ENCODE measurements around the gene SPTSSB.

SPTSSB gene

GRCh38 chr3:161333696-161334095, 37.6 kb downstream of the SPTSSB start:
- H3K27me3 ChIP-seq (ENCODE audit: control insufficient read depth, insufficient read depth, low read length): no peaks in the 10 kb centered on the region
- no peaks in the 10 kb centered on the region for H3K4me1 ChIP-seq (ENCODE audit: control insufficient read depth, low read depth, low read length)
- no peaks in the 10 kb centered on the region for H3K9me3 ChIP-seq (ENCODE audit: control insufficient read depth, low read depth, low read length)
- H3K36me3 ChIP-seq (ENCODE audit: control insufficient read depth, low read depth, low read length): no peaks in the 10 kb centered on the region
- no peak overlapping the region for H3K9ac ChIP-seq (ENCODE audit: low read length)
- H3K4me3 ChIP-seq (ENCODE audit: low read length): no peak overlapping the region
- H3K27ac ChIP-seq (ENCODE audit: low read length): no peak overlapping the region

- no peak overlapping the region for H3K27ac ChIP-seq (ENCODE audit: low read length)
- H3K4me3 ChIP-seq (ENCODE audit: low read length): no peak overlapping the region
- H3K9ac ChIP-seq (ENCODE audit: low read length): no peak overlapping the region
- no peaks in the 10 kb centered on the region for H3K27me3 ChIP-seq (ENCODE audit: control insufficient read depth, insufficient read depth, low read length)
- H3K36me3 ChIP-seq (ENCODE audit: control insufficient read depth, low read depth, low read length): no peaks in the 10 kb centered on the region
- no peaks in the 10 kb centered on the region for H3K9me3 ChIP-seq (ENCODE audit: control insufficient read depth, low read depth, low read length)
- H3K4me1 ChIP-seq (ENCODE audit: control insufficient read depth, low read depth, low read length): no peaks in the 10 kb centered on the region
Measured at GRCh38 chr3:161332792-161333191, 38.5 kb downstream of the SPTSSB start.

DNA sequence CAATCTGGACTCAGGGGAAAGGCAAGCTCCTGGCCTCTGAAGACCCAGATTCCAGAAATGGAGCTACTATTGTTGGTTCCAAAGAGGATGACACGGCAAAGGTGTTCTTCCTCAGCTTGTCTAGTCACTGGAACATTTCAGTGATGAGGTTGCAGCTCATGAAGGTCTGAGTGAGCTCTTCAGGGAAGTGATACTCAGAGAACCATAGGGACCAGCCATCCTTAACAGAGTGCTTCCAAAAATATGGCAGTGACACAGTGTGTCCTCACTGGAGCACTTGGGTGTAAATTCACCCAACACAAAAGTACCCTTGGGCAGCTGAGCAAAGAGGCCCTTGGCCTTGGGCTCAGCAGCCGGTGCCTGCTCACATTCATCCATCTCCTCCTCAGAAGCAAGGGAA, 46.3 kb downstream of the SPTSSB start:
- Histone ChIP-seq H3K36me3 (ENCODE audit: control insufficient read depth, low read depth, low read length) (no peaks in the 10 kb centered on the region), H3K9me3 (ENCODE audit: control insufficient read depth, low read depth, low read length) (no peaks in the 10 kb centered on the region), H3K9ac (ENCODE audit: low read length) (no peak overlapping the region), H3K4me3 (ENCODE audit: low read length) (no peak overlapping the region), H3K27ac (ENCODE audit: low read length) (no peak overlapping the region), H3K4me1 (ENCODE audit: control insufficient read depth, low read depth, low read length) (no peaks in the 10 kb centered on the region), H3K27me3 (ENCODE audit: control insufficient read depth, insufficient read depth, low read length) (no peaks in the 10 kb centered on the region)

- H3K4me3 ChIP-seq (ENCODE audit: low read length): no peak overlapping the region
- no peaks in the 10 kb centered on the region for H3K4me1 ChIP-seq (ENCODE audit: control insufficient read depth, low read depth, low read length)
- no peaks in the 10 kb centered on the region for H3K9me3 ChIP-seq (ENCODE audit: control insufficient read depth, low read depth, low read length)
- no peaks in the 10 kb centered on the region for H3K36me3 ChIP-seq (ENCODE audit: control insufficient read depth, low read depth, low read length)
- H3K27me3 ChIP-seq (ENCODE audit: control insufficient read depth, insufficient read depth, low read length): no peaks in the 10 kb centered on the region
- H3K27ac ChIP-seq (ENCODE audit: low read length): no peak overlapping the region
- H3K9ac ChIP-seq (ENCODE audit: low read length): no peak overlapping the region
Measured at GRCh38 chr3:161323926-161324621, 47.2 kb downstream of the SPTSSB start.

DNA sequence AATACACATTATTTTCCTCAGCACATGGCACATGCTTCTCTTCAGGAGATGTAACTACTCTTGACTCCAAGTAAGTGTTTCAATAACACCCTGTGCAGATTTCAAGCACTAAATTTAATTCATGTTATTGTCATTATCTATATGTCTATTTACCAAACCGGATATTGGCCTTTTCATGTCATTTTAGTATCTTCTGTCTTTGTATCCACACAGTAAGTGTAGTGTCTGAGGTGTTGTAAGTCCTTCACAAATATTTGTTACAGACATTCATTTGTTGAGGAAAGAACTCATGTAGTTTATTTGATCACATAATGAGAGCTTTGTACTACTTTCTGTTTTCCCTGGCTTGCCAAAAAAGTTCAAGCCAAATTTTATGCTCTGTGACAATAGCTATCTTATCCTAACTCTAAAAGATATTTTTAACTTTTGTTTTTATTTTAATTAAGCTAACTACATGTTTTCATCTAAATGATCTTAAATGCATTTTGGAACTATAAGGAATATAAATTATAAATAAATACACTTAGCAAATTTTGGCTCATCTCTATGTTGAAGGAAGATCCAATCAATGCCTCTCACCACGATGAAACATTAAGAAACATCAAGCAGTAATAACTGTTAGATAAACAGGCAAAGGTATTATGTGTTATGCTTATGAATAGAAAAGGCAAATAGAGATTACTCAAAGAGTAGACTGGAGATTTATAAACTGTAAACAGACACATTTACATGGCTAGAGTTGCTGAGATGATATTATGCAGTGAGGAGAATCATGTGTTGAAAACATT, 48.3 kb downstream of the SPTSSB start:
- Histone ChIP-seq H3K4me1 (ENCODE audit: control insufficient read depth, low read depth, low read length) (no peaks in the 10 kb centered on the region), H3K36me3 (ENCODE audit: control insufficient read depth, low read depth, low read length) (no peaks in the 10 kb centered on the region), H3K4me3 (ENCODE audit: low read length) (no peak overlapping the region)

DNA sequence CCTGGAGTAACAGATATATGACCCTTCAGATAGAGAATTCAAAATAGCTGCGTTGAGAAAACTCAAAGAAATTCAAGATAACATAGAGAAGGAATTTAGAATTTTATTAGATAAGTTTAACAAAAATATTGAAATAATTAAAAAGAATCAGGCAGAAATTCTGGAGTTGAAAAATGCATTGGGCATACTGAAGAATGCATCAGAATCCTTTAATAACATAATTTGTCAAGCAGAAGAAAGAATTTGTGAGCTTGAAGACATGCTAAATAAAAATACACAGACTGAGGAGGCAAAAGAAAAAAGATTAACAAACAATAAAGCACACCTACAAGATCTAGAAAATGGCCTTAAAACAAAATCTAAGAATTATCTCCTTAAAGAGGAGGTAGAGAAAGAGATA, 50.5 kb downstream of the SPTSSB start:
- Histone ChIP-seq H3K9me3 (ENCODE audit: control insufficient read depth, low read depth, low read length) (no peaks in the 10 kb centered on the region), H3K4me3 (ENCODE audit: low read length) (no peak overlapping the region), H3K9ac (ENCODE audit: low read length) (no peak overlapping the region), H3K4me1 (ENCODE audit: control insufficient read depth, low read depth, low read length) (no peaks in the 10 kb centered on the region), H3K27ac (ENCODE audit: low read length) (no peak overlapping the region), H3K27me3 (ENCODE audit: control insufficient read depth, insufficient read depth, low read length) (no peaks in the 10 kb centered on the region), H3K36me3 (ENCODE audit: control insufficient read depth, low read depth, low read length) (no peaks in the 10 kb centered on the region)

More for the DNA sequence above, 48.3 kb downstream of the SPTSSB start:
- Histone ChIP-seq H3K27ac (ENCODE audit: low read length) (no peak overlapping the region), H3K27me3 (ENCODE audit: control insufficient read depth, insufficient read depth, low read length) (no peaks in the 10 kb centered on the region), H3K9me3 (ENCODE audit: control insufficient read depth, low read depth, low read length) (no peaks in the 10 kb centered on the region), H3K9ac (ENCODE audit: low read length) (no peak overlapping the region)

DNA sequence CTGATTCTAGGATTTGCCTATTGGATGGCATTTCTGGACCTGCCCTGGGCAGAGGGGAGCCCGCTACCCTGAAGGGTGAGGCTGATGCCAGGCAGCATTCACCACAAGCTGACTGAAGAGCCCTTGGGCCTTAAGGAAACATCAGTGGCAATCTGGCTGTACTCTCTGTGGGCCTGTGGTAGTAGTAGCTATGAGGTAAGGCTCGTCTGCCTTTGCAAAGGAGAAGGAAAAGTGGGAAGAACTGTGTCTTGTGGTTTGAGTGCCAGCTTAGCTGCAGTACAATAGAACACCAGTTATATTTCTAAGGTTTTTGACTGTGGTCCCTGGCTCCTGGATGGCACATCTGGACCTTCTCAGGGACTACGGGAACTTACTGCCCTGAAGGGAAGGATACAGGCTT, 51.5 kb downstream of the SPTSSB start:
- Histone ChIP-seq H3K4me1 (ENCODE audit: control insufficient read depth, low read depth, low read length) (no peaks in the 10 kb centered on the region), H3K36me3 (ENCODE audit: control insufficient read depth, low read depth, low read length) (no peaks in the 10 kb centered on the region), H3K9me3 (ENCODE audit: control insufficient read depth, low read depth, low read length) (no peaks in the 10 kb centered on the region), H3K27me3 (ENCODE audit: control insufficient read depth, insufficient read depth, low read length) (no peaks in the 10 kb centered on the region), H3K27ac (ENCODE audit: low read length) (no peak overlapping the region), H3K4me3 (ENCODE audit: low read length) (no peak overlapping the region), H3K9ac (ENCODE audit: low read length) (no peak overlapping the region)

GRCh38 chr3:161317077-161317476, 54.2 kb downstream of the SPTSSB start:
- Histone ChIP-seq H3K27ac (ENCODE audit: low read length) (no peak overlapping the region), H3K4me1 (ENCODE audit: control insufficient read depth, low read depth, low read length) (no peaks in the 10 kb centered on the region), H3K4me3 (ENCODE audit: low read length) (no peak overlapping the region), H3K9me3 (ENCODE audit: control insufficient read depth, low read depth, low read length) (no peaks in the 10 kb centered on the region), H3K36me3 (ENCODE audit: control insufficient read depth, low read depth, low read length) (no peaks in the 10 kb centered on the region), H3K9ac (ENCODE audit: low read length) (no peak overlapping the region), H3K27me3 (ENCODE audit: control insufficient read depth, insufficient read depth, low read length) (no peaks in the 10 kb centered on the region)

DNA sequence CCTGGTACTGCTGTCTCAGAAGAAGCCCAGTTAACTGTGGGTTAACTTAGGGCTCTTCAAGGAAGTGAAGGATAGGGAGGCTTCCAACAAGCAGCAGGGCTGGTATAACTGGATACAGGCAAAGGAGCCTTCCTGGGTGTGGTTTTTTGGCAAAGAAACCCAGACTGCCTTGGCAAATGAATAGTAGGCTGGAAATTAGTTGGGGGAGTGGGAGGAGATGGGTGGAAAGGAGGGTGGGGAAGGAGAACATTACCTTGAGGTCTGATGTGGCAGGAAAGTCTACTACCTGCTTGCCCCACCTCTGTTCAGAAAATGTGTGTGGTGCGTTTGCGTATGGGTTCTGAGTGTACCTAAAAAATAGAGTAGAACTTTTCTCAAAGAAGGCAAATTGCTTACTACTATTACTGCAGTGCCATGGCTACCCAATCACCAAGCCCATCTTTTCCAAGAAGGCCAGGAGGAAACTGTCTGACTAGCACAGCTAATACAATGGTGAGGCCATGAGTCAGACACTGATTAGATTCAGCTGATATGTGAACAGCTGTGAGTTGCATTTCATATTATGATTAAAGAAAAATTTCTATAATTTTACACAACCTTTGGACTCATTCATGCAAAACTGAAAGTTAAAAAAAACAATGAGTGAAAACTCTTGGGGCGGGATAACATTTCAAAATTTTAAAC, 55.2 kb downstream of the SPTSSB start:
- Histone ChIP-seq H3K4me3 (ENCODE audit: low read length) (no peak overlapping the region), H3K9me3 (ENCODE audit: control insufficient read depth, low read depth, low read length) (no peaks in the 10 kb centered on the region), H3K9ac (ENCODE audit: low read length) (no peak overlapping the region), H3K4me1 (ENCODE audit: control insufficient read depth, low read depth, low read length) (no peaks in the 10 kb centered on the region), H3K36me3 (ENCODE audit: control insufficient read depth, low read depth, low read length) (no peaks in the 10 kb centered on the region), H3K27ac (ENCODE audit: low read length) (no peak overlapping the region), H3K27me3 (ENCODE audit: control insufficient read depth, insufficient read depth, low read length) (no peaks in the 10 kb centered on the region)

GRCh38 chr3:161314836-161315395, 56.4 kb downstream of the SPTSSB start:
- H3K4me3 ChIP-seq (ENCODE audit: low read length): no peak overlapping the region
- H3K9me3 ChIP-seq (ENCODE audit: control insufficient read depth, low read depth, low read length): no peaks in the 10 kb centered on the region
- no peaks in the 10 kb centered on the region for H3K36me3 ChIP-seq (ENCODE audit: control insufficient read depth, low read depth, low read length)
- H3K27ac ChIP-seq (ENCODE audit: low read length): no peak overlapping the region
- H3K4me1 ChIP-seq (ENCODE audit: control insufficient read depth, low read depth, low read length): no peaks in the 10 kb centered on the region
- H3K9ac ChIP-seq (ENCODE audit: low read length): no peak overlapping the region
- H3K27me3 ChIP-seq (ENCODE audit: control insufficient read depth, insufficient read depth, low read length): no peaks in the 10 kb centered on the region

GRCh38 chr3:161310649-161311423, 60.5 kb downstream of the SPTSSB start:
- no peaks in the 10 kb centered on the region for H3K27me3 ChIP-seq (ENCODE audit: control insufficient read depth, insufficient read depth, low read length)

More at GRCh38 chr3:161310649-161311423, 60.5 kb downstream of the SPTSSB start:
- Histone ChIP-seq H3K27ac (ENCODE audit: low read length) (no peak overlapping the region), H3K36me3 (ENCODE audit: control insufficient read depth, low read depth, low read length) (no peaks in the 10 kb centered on the region), H3K4me1 (ENCODE audit: control insufficient read depth, low read depth, low read length) (no peaks in the 10 kb centered on the region), H3K9ac (ENCODE audit: low read length) (no peak overlapping the region), H3K4me3 (ENCODE audit: low read length) (no peak overlapping the region), H3K9me3 (ENCODE audit: control insufficient read depth, low read depth, low read length) (no peaks in the 10 kb centered on the region)
